ENCODE data around the gene SH2D3A.
A peak's percentile ranks its signal among the peaks of the same experiment; 100 is the strongest.

Gene SH2D3A

GRCh38 chr19:6732803-6733337 is 34.4 kb downstream of the SH2D3A start:
- CTCF ChIA-PET = interaction anchor here (1.3 to 7.3 kb wide), 2 partner anchors 81 to 131 kb away, joined by 3 to 124 read pairs; no protein-coding TSS in a partner anchor
- DNase-seq (ENCODE audit: extremely low spot score) = no peak

GRCh38 chr19:6731822-6732221 is 35.4 kb downstream of the SH2D3A start:
- no peak for DNase-seq (ENCODE audit: extremely low spot score)
- no peak for TF ChIP-seq CTCF (IDR thresholded peaks at IDR 0.05; ENCODE audit: control extremely low read depth, extremely low read depth, low read depth, missing control alignments)
- CTCF ChIA-PET = no interaction called here
- POLR2A ChIA-PET = no interaction called here

More at GRCh38 chr19:6732803-6733337, 34.4 kb downstream of the SH2D3A start:
- no peak for TF ChIP-seq CTCF (IDR thresholded peaks at IDR 0.05; ENCODE audit: control extremely low read depth, extremely low read depth, low read depth, missing control alignments)
- POLR2A ChIA-PET = no interaction called here

DNA sequence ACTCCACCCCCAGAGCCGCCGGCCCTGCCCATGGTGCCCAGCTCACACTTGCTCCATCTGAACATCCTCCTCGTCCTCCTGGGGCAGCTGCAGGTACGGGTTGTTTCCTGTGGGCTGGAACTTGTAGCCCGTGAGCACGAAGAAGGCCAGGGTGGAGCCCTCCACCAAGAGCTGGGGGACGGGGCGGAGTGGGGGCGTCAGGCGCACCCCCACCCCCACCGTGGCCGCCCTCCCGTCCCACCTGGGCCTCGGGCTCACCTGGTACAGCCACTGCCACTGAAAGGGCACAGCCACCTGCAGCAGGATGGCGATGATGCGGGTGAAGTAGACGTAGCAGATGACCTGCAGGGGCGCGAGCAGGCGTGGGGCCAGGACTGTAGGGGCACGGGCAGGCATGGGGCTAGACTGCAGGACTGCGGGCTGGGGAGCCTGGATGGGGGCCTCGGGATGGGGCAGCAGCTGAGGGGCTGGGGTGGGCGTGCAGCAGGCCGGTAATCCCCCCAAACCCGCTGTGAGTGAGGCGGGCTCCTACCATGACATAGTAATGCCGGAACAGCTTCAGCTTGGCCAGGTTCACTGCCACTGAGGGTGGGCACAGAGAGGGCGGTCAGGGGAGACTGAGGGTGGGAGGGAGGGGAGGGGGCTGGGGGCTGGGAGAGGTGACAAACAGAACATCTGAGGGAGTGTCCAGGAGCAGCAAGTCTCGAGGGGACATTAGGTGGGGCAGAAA is 36.1 kb downstream of the SH2D3A start:
- no peak for TF ChIP-seq CTCF (IDR thresholded peaks at IDR 0.05; ENCODE audit: control extremely low read depth, extremely low read depth, low read depth, missing control alignments)
- ChIA-PET CTCF (interaction anchor here (1.5 kb wide), 1 partner anchor 100 kb away, joined by 3 read pairs; no protein-coding TSS in a partner anchor), POLR2A (interaction anchor here (0.6 kb wide), 1 partner anchor 125 kb away, joined by 6 read pairs; no protein-coding TSS in a partner anchor)
- no peak for DNase-seq (ENCODE audit: extremely low spot score)

DNA sequence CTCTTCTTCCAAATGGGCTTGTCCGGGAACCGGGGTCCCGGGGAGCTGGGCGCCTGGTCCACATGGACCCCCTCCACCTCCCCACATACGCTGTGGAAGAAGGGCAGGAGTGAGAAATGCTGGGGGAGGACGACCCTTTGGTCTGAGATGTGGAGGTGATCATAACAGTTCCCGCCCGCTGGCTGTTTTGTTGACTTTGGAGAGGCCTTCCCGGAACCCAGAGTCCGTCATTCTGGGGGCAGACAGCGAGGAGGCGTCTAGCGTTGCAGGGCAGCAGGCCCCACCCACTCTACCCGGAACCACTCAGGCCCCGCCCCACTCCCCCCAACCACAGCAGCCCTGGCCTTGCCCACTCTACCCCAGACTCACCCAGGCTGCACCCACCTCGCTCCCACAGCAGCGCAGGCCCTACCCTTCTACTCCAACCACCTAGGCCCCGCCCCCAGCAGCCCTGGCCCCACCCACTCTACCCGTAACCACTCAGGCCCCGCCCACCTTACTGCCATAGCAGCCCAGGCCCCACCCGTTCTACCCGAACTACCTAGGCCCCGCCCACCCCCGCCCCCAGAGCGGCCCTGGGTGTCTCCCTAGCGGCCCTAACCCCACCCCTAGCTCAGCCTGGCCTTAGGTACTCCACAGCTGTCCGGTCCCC is 37.0 kb downstream of the SH2D3A start:
- ChIA-PET CTCF (interaction anchor here (1.5 to 2.2 kb wide), 2 partner anchors 99 to 132 kb away, joined by 3 to 13 read pairs; no protein-coding TSS in a partner anchor), POLR2A (interaction anchor here (0.6 kb wide), 2 partner anchors 91 to 124 kb away, joined by 3 to 6 read pairs; no protein-coding TSS in a partner anchor)
- DNase-seq (ENCODE audit: extremely low spot score) = no peak
- TF ChIP-seq CTCF (IDR thresholded peaks at IDR 0.05; ENCODE audit: control extremely low read depth, extremely low read depth, low read depth, missing control alignments) = no peak

GRCh38 chr19:6729573-6730152 is 37.6 kb downstream of the SH2D3A start:
- ChIA-PET CTCF (interaction anchor here (1.0 to 2.2 kb wide), 3 partner anchors 9 to 133 kb away, joined by 3 to 13 read pairs (median 3); no protein-coding TSS in a partner anchor), POLR2A (interaction anchor here (0.6 kb wide), 2 partner anchors 21 to 91 kb away, joined by 3 to 13 read pairs; no protein-coding TSS in a partner anchor)
- DNase-seq (ENCODE audit: extremely low spot score) = no peak
- TF ChIP-seq CTCF (IDR thresholded peaks at IDR 0.05; ENCODE audit: control extremely low read depth, extremely low read depth, low read depth, missing control alignments) = no peak

- ChIA-PET POLR2A (no interaction called here), CTCF (interaction anchor here (1.4 to 2.2 kb wide), 2 partner anchors 97 to 134 kb away, joined by 5 to 13 read pairs; no protein-coding TSS in a partner anchor)
- peak; percentile 64 for DNase-seq (ENCODE audit: extremely low spot score)
- TF ChIP-seq CTCF (IDR thresholded peaks at IDR 0.05; ENCODE audit: control extremely low read depth, extremely low read depth, low read depth, missing control alignments) = no peak
Observed at GRCh38 chr19:6728346-6728745, 38.9 kb downstream of the SH2D3A start.

Measured in GM10248 (cell line).